Activated naive CD4-positive, alpha-beta T cell treated with anti-CD3 and anti-CD28 coated beads, Interleukin-2, amount 10 ng/mL, durations not matched to agents 7 days and 5 days (primary cell): ENCODE measurements around the gene METTL5.
"Not testable (repeated sequence)": the region's sequence is repeated elsewhere in the genome, so short reads cannot be mapped to it uniquely, and the experiment has no call there.

ENCODE experiments used
- CTCF ChIA-PET: fragments of 350-600 bp; sonication (Branson Sonifier 250); formaldehyde crosslinking; loops from one replicate; lab custom pipeline; 2021; ENCODE audit warnings: antibody characterized with exemption; lab: Charles Lee
- DNase-seq: peaks from one replicate; pipeline ENCODE4 v3.0.0-alpha.2; 2020
- H3K27ac Mint-ChIP-seq: one replicate; pipeline ENCODE4 v1.8.0; 2021; ENCODE audit warnings: mild to moderate bottlenecking, moderate library complexity, mixed read lengths
- H3K27me3 Mint-ChIP-seq: one replicate; pipeline ENCODE4 v1.8.0; 2021; ENCODE audit warnings: mild to moderate bottlenecking, mixed read lengths
- H3K36me3 Mint-ChIP-seq: one replicate; pipeline ENCODE4 v1.8.0; 2021; ENCODE audit warnings: mixed read lengths
- H3K4me1 Mint-ChIP-seq: one replicate; pipeline ENCODE4 v1.8.0; 2021; ENCODE audit warnings: mixed read lengths
- H3K4me3 Mint-ChIP-seq: one replicate; pipeline ENCODE4 v1.8.0; 2021; ENCODE audit warnings: mild to moderate bottlenecking, moderate library complexity, mixed read lengths
- H3K9me3 Mint-ChIP-seq: one replicate; pipeline ENCODE4 v1.8.0; 2021; ENCODE audit warnings: mixed read lengths

Gene METTL5

GRCh38 chr2:169820101-169820500, 4.6 kb downstream of the METTL5 start:
- H3K27ac Mint-ChIP-seq, H3K27me3 Mint-ChIP-seq, CTCF ChIA-PET, DNase-seq, H3K9me3 Mint-ChIP-seq, H3K4me3 Mint-ChIP-seq: not testable (repeated sequence)
- H3K36me3 Mint-ChIP-seq: peaks cover 56% of the 10 kb centered on the region
- H3K4me1 Mint-ChIP-seq: peaks cover 43% of the 10 kb centered on the region

GRCh38 chr2:169819106-169819505, 5.6 kb downstream of the METTL5 start:
- DNase-seq: no peak
- Mint-ChIP-seq H3K36me3 (peaks cover 60% of the 10 kb centered on the region), H3K27ac (no peak overlapping the region), H3K4me3 (no peak overlapping the region), H3K4me1 (peaks cover 38% of the 10 kb centered on the region), H3K9me3 (peaks cover 7% of the 10 kb centered on the region), H3K27me3 (no peaks in the 10 kb centered on the region)
- CTCF ChIA-PET: no interaction called here

- H3K27me3 Mint-ChIP-seq: no peaks in the 10 kb centered on the region
- peaks cover 59% of the 10 kb centered on the region for H3K36me3 Mint-ChIP-seq
- CTCF ChIA-PET: no interaction called here
- H3K4me3 Mint-ChIP-seq: no peak overlapping the region
- H3K4me1 Mint-ChIP-seq: peaks cover 30% of the 10 kb centered on the region
- no peak overlapping the region for H3K27ac Mint-ChIP-seq
- no peak for DNase-seq
- peaks cover 7% of the 10 kb centered on the region for H3K9me3 Mint-ChIP-seq
Measured at GRCh38 chr2:169818241-169818640, 6.5 kb downstream of the METTL5 start.

- CTCF ChIA-PET: interaction anchor here (1.2 kb wide), 1 partner anchor 11 kb away, joined by 3 read pairs; no protein-coding TSS in a partner anchor
- DNase-seq, H3K27ac Mint-ChIP-seq, H3K27me3 Mint-ChIP-seq, H3K4me3 Mint-ChIP-seq, H3K9me3 Mint-ChIP-seq: not testable (repeated sequence)
- Mint-ChIP-seq H3K4me1 (peaks cover 21% of the 10 kb centered on the region), H3K36me3 (peaks cover 53% of the 10 kb centered on the region)
Measured at GRCh38 chr2:169817369-169817768, 7.3 kb downstream of the METTL5 start.

GRCh38 chr2:169816961-169817360, 7.7 kb downstream of the METTL5 start:
- DNase-seq, H3K9me3 Mint-ChIP-seq, H3K27ac Mint-ChIP-seq, H3K27me3 Mint-ChIP-seq, H3K4me3 Mint-ChIP-seq: not testable (repeated sequence)
- Mint-ChIP-seq H3K4me1 (peaks cover 19% of the 10 kb centered on the region), H3K36me3 (peaks cover 55% of the 10 kb centered on the region)
- CTCF ChIA-PET: interaction anchor here (1.2 kb wide), 1 partner anchor 12 kb away, joined by 3 read pairs; no protein-coding TSS in a partner anchor

- H3K4me1 Mint-ChIP-seq: peaks cover 10% of the 10 kb centered on the region
- CTCF ChIA-PET: interaction anchor here (1.2 to 2.0 kb wide), 2 partner anchors 8 to 13 kb away, joined by 3 to 7 read pairs; partner anchors contain the start of gene METTL5
- no peak overlapping the region for H3K4me3 Mint-ChIP-seq
- no peak overlapping the region for H3K27ac Mint-ChIP-seq
- no peak for DNase-seq
- peaks cover 7% of the 10 kb centered on the region for H3K9me3 Mint-ChIP-seq
- no peaks in the 10 kb centered on the region for H3K27me3 Mint-ChIP-seq
- peaks cover 56% of the 10 kb centered on the region for H3K36me3 Mint-ChIP-seq
Measured at GRCh38 chr2:169815849-169816248, 8.9 kb downstream of the METTL5 start.

GRCh38 chr2:169808221-169808620, 16.5 kb downstream of the METTL5 start:
- no peaks in the 10 kb centered on the region for H3K4me1 Mint-ChIP-seq
- no peak for DNase-seq
- H3K27me3 Mint-ChIP-seq: no peaks in the 10 kb centered on the region
- CTCF ChIA-PET: interaction anchor here (0.7 kb wide), 1 partner anchor 15 kb away, joined by 3 read pairs; no protein-coding TSS in a partner anchor
- no peaks in the 10 kb centered on the region for H3K9me3 Mint-ChIP-seq
- no peak overlapping the region for H3K4me3 Mint-ChIP-seq
- H3K36me3 Mint-ChIP-seq: peaks cover 45% of the 10 kb centered on the region
- H3K27ac Mint-ChIP-seq: no peak overlapping the region

GRCh38 chr2:169806586-169806985, 18.1 kb downstream of the METTL5 start:
- DNase-seq: no peak

GRCh38 chr2:169803480-169803879, 21.2 kb downstream of the METTL5 start:
- H3K9me3 Mint-ChIP-seq: no peaks in the 10 kb centered on the region
- no peak for DNase-seq
- H3K4me3 Mint-ChIP-seq: no peak overlapping the region
- H3K27ac Mint-ChIP-seq: no peak overlapping the region
- H3K4me1 Mint-ChIP-seq: peaks cover 26% of the 10 kb centered on the region
- H3K27me3 Mint-ChIP-seq: no peaks in the 10 kb centered on the region
- CTCF ChIA-PET: no interaction called here
- peaks cover 32% of the 10 kb centered on the region for H3K36me3 Mint-ChIP-seq

More at GRCh38 chr2:169806586-169806985, 18.1 kb downstream of the METTL5 start:
- CTCF ChIA-PET: no interaction called here
- peaks cover 10% of the 10 kb centered on the region for H3K4me1 Mint-ChIP-seq
- H3K27ac Mint-ChIP-seq: no peak overlapping the region
- peaks cover 47% of the 10 kb centered on the region for H3K36me3 Mint-ChIP-seq
- no peaks in the 10 kb centered on the region for H3K9me3 Mint-ChIP-seq
- H3K27me3 Mint-ChIP-seq: no peaks in the 10 kb centered on the region
- no peak overlapping the region for H3K4me3 Mint-ChIP-seq

- H3K4me3 Mint-ChIP-seq: peak within 1 kb of the TSS; percentile 95
- peaks cover 13% of the 10 kb centered on the region for H3K36me3 Mint-ChIP-seq
- peaks cover 15% of the 10 kb centered on the region for H3K27me3 Mint-ChIP-seq
- peaks cover 35% of the 10 kb centered on the region for H3K4me1 Mint-ChIP-seq
- no peaks in the 10 kb centered on the region for H3K9me3 Mint-ChIP-seq
- H3K27ac Mint-ChIP-seq: peak within 1 kb of the TSS; percentile 98
- peak; percentile 96 for DNase-seq
- CTCF ChIA-PET: interaction anchor here (1.2 kb wide), 1 partner anchor 26 kb away, joined by 5 read pairs; the partner anchor contains the start of gene METTL5
Measured at GRCh38 chr2:169798718-169799592, 25.8 kb downstream of the METTL5 start, which contains the start of gene SSB. SSB (plus strand) TSS chr2:169798871; CDS start chr2:169800961, 2,090 bp downstream.

- CTCF ChIA-PET: interaction anchor here (1.2 kb wide), 1 partner anchor 26 kb away, joined by 5 read pairs; the partner anchor contains the start of gene METTL5
- peaks cover 35% of the 10 kb centered on the region for H3K4me1 Mint-ChIP-seq
- DNase-seq: no peak
- H3K36me3 Mint-ChIP-seq: peaks cover 13% of the 10 kb centered on the region
- H3K27ac Mint-ChIP-seq: peak overlapping the region; percentile 98
- no peaks in the 10 kb centered on the region for H3K9me3 Mint-ChIP-seq
- peaks cover 15% of the 10 kb centered on the region for H3K27me3 Mint-ChIP-seq
- H3K4me3 Mint-ChIP-seq: peak overlapping the region; percentile 95
Measured at GRCh38 chr2:169798397-169798717, 26.3 kb downstream of the METTL5 start.

GRCh38 chr2:169797601-169798000, 27.1 kb downstream of the METTL5 start:
- CTCF ChIA-PET: no interaction called here
- peaks cover 34% of the 10 kb centered on the region for H3K4me1 Mint-ChIP-seq
- H3K27me3 Mint-ChIP-seq: peaks cover 15% of the 10 kb centered on the region
- no peak for DNase-seq
- H3K27ac Mint-ChIP-seq: no peak overlapping the region
- H3K4me3 Mint-ChIP-seq: peak overlapping the region; percentile 24
- peaks cover 11% of the 10 kb centered on the region for H3K36me3 Mint-ChIP-seq
- H3K9me3 Mint-ChIP-seq: no peaks in the 10 kb centered on the region

- H3K36me3 Mint-ChIP-seq: peaks cover 3% of the 10 kb centered on the region
- H3K4me3 Mint-ChIP-seq: no peak overlapping the region
- no peak for DNase-seq
- CTCF ChIA-PET: no interaction called here
- H3K9me3 Mint-ChIP-seq: no peaks in the 10 kb centered on the region
- no peak overlapping the region for H3K27ac Mint-ChIP-seq
- H3K27me3 Mint-ChIP-seq: peaks cover 23% of the 10 kb centered on the region
- H3K4me1 Mint-ChIP-seq: peaks cover 25% of the 10 kb centered on the region
Measured at GRCh38 chr2:169796441-169796840, 28.3 kb downstream of the METTL5 start.

- peaks cover 20% of the 10 kb centered on the region for H3K4me1 Mint-ChIP-seq
- CTCF ChIA-PET: no interaction called here
- H3K4me3 Mint-ChIP-seq: no peak overlapping the region
- no peaks in the 10 kb centered on the region for H3K9me3 Mint-ChIP-seq
- peaks cover 27% of the 10 kb centered on the region for H3K27me3 Mint-ChIP-seq
- H3K27ac Mint-ChIP-seq: no peak overlapping the region
- H3K36me3 Mint-ChIP-seq: no peaks in the 10 kb centered on the region
- DNase-seq: no peak
Measured at GRCh38 chr2:169795181-169795580, 29.5 kb downstream of the METTL5 start.
